K562 (cell line): ENCODE data around the gene IGF2R. TPM values are rescaled to one million over a fixed set of nuclear protein-coding genes. Genes with fewer than 3 reads are reported as not detected.
A peak's percentile ranks its signal among the peaks of the same experiment; 100 is the strongest.

Experiments
- AFF4 ChIP-seq: sonication (generic); formaldehyde crosslinking; IDR thresholded peaks from 2 replicates; pipeline ENCODE4 v1.8.0; 2023; ENCODE audit warnings: mild to moderate bottlenecking, missing genetic modification reagents
- ARID1B ChIP-seq: fragments of 450-650 bp; IDR thresholded peaks from 2 replicates; pipeline ENCODE4 v1.6.1; 2016; ENCODE audit warnings: antibody characterized with exemption, mild to moderate bottlenecking, inconsistent platforms
- BCLAF1 ChIP-seq, 2 experiments: fragments of 450-650 bp in 1 of 2; IDR thresholded peaks; 2 replicates each; pipeline ENCODE4 v1.6.1; 2011 to 2017; ENCODE audit warnings: low read depth in 2 of 2, antibody characterized with exemption in 1 of 2, borderline replicate concordance in 1 of 2, low read length in 1 of 2, mild to moderate bottlenecking in 1 of 2, mixed read lengths in 1 of 2; ENCODE audit not compliant: control insufficient read depth in 1 of 2
- CBX1 ChIP-seq: sonication (generic); IDR thresholded peaks from 2 replicates; pipeline ENCODE4 v1.6.1; 2016; ENCODE audit warnings: antibody characterized with exemption, low read depth, mild to moderate bottlenecking
- HDAC3 ChIP-seq: fragments of 450-650 bp; IDR thresholded peaks from 2 replicates; pipeline ENCODE4 v1.6.1; 2018; ENCODE audit warnings: borderline replicate concordance, mild to moderate bottlenecking, moderate library complexity; ENCODE audit not compliant: partially characterized antibody
- MBD2 ChIP-seq: sonication (generic); IDR thresholded peaks from 2 replicates; pipeline ENCODE4 v1.6.1; 2016; ENCODE audit warnings: low read depth, borderline replicate concordance
- NFE2 ChIP-seq: IDR thresholded peaks from 2 replicates; pipeline ENCODE4 v1.6.1; 2014; ENCODE audit warnings: antibody characterized with exemption, low read depth
- POLR3G ChIP-seq: IDR thresholded peaks from 2 replicates; pipeline ENCODE4 v1.6.1; 2011; ENCODE audit not compliant: insufficient read length, insufficient replicate concordance; ENCODE audit errors: extremely low read depth
- PTTG1 ChIP-seq: fragments of 450-650 bp; IDR thresholded peaks from 2 replicates; pipeline ENCODE4 v1.6.1; 2016; ENCODE audit warnings: low read depth, mild to moderate bottlenecking, missing genetic modification characterization, missing compliant biosample characterization
- SMAD4 ChIP-seq: fragments of 250-450 bp; sonication (Bioruptor Pico); conservative IDR thresholded peaks from 2 replicates; pipeline ENCODE4 v1.8.0; 2021; ENCODE audit warnings: inconsistent platforms, mild to moderate bottlenecking, moderate library complexity
- SOX6 ChIP-seq: fragments of 450-650 bp; IDR thresholded peaks from 2 replicates; pipeline ENCODE4 v1.6.1; 2014; ENCODE audit warnings: mild to moderate bottlenecking
- SPI1 ChIP-seq: IDR thresholded peaks from 2 replicates; pipeline ENCODE4 v1.6.1; 2011; ENCODE audit warnings: low read depth, low read length, control low read depth, borderline replicate concordance
- STAT5A ChIP-seq: IDR thresholded peaks from 2 replicates; pipeline ENCODE4 v1.6.1; 2012; ENCODE audit warnings: low read length, inconsistent platforms, borderline replicate concordance
- ZBTB34 ChIP-seq: fragments of 250-450 bp; sonication (Bioruptor Pico); IDR thresholded peaks from 2 replicates; pipeline ENCODE4 v1.8.0; 2021; ENCODE audit warnings: mild to moderate bottlenecking, moderate library complexity
- polyA plus RNA-seq, 8 experiments: library from polyadenylated mRNA; depleted of rRNA in 4 of 8; stranded (reverse) in 5 of 8; unstranded in 3 of 8; fragments of >200 nt; fragmentation: Nextera tagmentation in 2 of 8; fragmentation: Illumina TruSeq in 1 of 8; extraction: Ambion mirVana in 2 of 8; extraction: Trizol in 1 of 8; gene quantifications; 2 replicates each; pipeline versions ENCODE4 v1.2.1 to v1.2.3, GENCODE V29; 2011 to 2014; ENCODE audit warnings: inconsistent platforms in 1 of 8, missing spikeins in 1 of 8
- total RNA-seq, 7 experiments: library from RNA; depleted of rRNA in 6 of 7; stranded (reverse); fragments of >200 nt in 6 of 7; fragmentation: Illumina TruSeq in 2 of 7; extraction: Trizol in 2 of 7; gene quantifications; 2 replicates each; pipeline versions ENCODE4 v1.2.1 to v1.2.3, GENCODE V29; 2011 to 2021; ENCODE audit warnings: low replicate concordance in 1 of 7

IGF2R gene
- total and polyA plus RNA-seq, 9 of the 15 experiments (the other 6 are each of a cell fraction or from before 2014, with no cell fraction given), result 3.5 to 92.3 (median 34.5) TPM

- TF ChIP-seq AFF4 (CRISPR knock-in tag) (0 out of 2 replicates have a peak, but pooled peaks have one; percentile 29), SOX6 (0 out of 2 replicates have a peak, but pooled peaks have one; percentile 19), ARID1B (peak; percentile 86), SPI1 (0 out of 2 replicates have a peak, but pooled peaks have one; percentile 6), HDAC3 (peak; percentile 17), NFE2 (peak; percentile 47; the same call in 1 of the 2 replicates), SMAD4 (0 out of 2 replicates have a peak, but pooled peaks have one; percentile 46), MBD2 (peak; percentile 8; the same call in 1 of the 2 replicates), PTTG1 (tag) (no peak), CBX1 (no peak), BCLAF1 (IDR thresholded peaks at IDR 0.05; ENCODE audit: borderline replicate concordance in 1 of 2, control insufficient read depth in 1 of 2, low read depth in 2 of 2, low read length in 1 of 2) (0 out of 4 replicates have a peak, but pooled peaks of 1 of the 2 experiments have one; percentile 38), POLR3G (no peak), STAT5A (peak; percentile 44; the same call in 1 of the 2 replicates), ZBTB34 (CRISPR knock-in tag) (no peak)
These were observed 2.7 kb downstream of the IGF2R start (continued) for GRCh38 chr6:159971341-159972178.
